ENCODE measurements around the gene MICAL3.

- TF ChIP-seq CTCF (IDR thresholded peaks at IDR 0.05) (no peak), POLR2A (IDR thresholded peaks at IDR 0.05) (no peak)
Measured at GRCh38 chr22:18050065-18050464, 25.7 kb upstream of the MICAL3 start.
